B cell (primary cell): Measurements from ENCODE around the gene GRIK3. TPM values are rescaled to one million over a fixed set of nuclear protein-coding genes. Genes with fewer than 3 reads are reported as not detected.

ENCODE experiments used
- ATAC-seq: fragments of 200-7000 bp; cut with Tn5 transposase; one replicate; pipeline ENCODE4 v1.10.0; 2021; ENCODE audit warnings: low read depth, mild to moderate bottlenecking, moderate number of reproducible peaks, moderate library complexity
- CTCF ChIA-PET: fragments of 350-600 bp; sonication (Branson Sonifier 250); formaldehyde crosslinking; loops from one replicate; lab custom pipeline; 2021; ENCODE audit warnings: antibody characterized with exemption, inconsistent platforms; lab: Charles Lee
- POLR2A ChIA-PET: fragments of 350-600 bp; sonication (Branson Sonifier 250); formaldehyde crosslinking; loops from one replicate; lab custom pipeline; 2021; ENCODE audit warnings: antibody characterized with exemption; lab: Charles Lee
- DNase-seq: peaks from one replicate; pipeline ENCODE4 v3.0.0; 2013
- H2AFZ ChIP-seq: 2 replicates; pipeline ENCODE4 v1.6.1; 2012; ENCODE audit warnings: mild to moderate bottlenecking, low read depth, low read length; ENCODE audit not compliant: insufficient read depth, poor library complexity, severe bottlenecking
- H3K27ac ChIP-seq, 2 donors: 1 replicate in 1 of 2; 2 replicates in 1 of 2; pipeline ENCODE4 v1.5.1; 2012 to 2013; ENCODE audit warnings: low read length in 2 of 2, mild to moderate bottlenecking in 2 of 2, moderate library complexity in 1 of 2
- H3K27me3 ChIP-seq, 4 experiments: fragments of 200-600 bp in 1 of 4; sonication (generic) in 1 of 4; replicated peaks in 1 of 4; 1 replicate in 2 of 4; 2 replicates in 2 of 4; pipeline versions ENCODE4 v1.6.1 to v1.7.0; 2013 to 2016; ENCODE audit warnings: low read length in 3 of 4, mild to moderate bottlenecking in 2 of 4, mixed read lengths in 1 of 4, moderate library complexity in 1 of 4; ENCODE audit not compliant: insufficient read depth in 4 of 4, control insufficient read depth in 3 of 4; ENCODE audit errors: control extremely low read depth in 1 of 4
- H3K36me3 ChIP-seq, 2 experiments: replicated peaks in 1 of 2; 1 replicate in 1 of 2; 2 replicates in 1 of 2; pipeline versions ENCODE4 v1.6.1 to v1.7.1; 2013; ENCODE audit warnings: low read length in 1 of 2; ENCODE audit not compliant: insufficient read depth in 2 of 2, control insufficient read depth in 1 of 2; ENCODE audit errors: control extremely low read depth in 1 of 2, extremely low read depth in 1 of 2
- H3K4me1 ChIP-seq, 2 donors: fragments of 200-600 bp in 1 of 2; sonication (generic) in 1 of 2; 1 replicate in 1 of 2; 2 replicates in 1 of 2; pipeline versions ENCODE4 v1.5.1 to v1.6.1; 2013 to 2017; ENCODE audit warnings: low read length in 2 of 2; ENCODE audit not compliant: control insufficient read depth in 2 of 2, insufficient read depth in 2 of 2
- H3K4me2 ChIP-seq: replicated peaks from 2 replicates; pipeline ENCODE3; 2012; ENCODE audit warnings: mild to moderate bottlenecking, low read depth, low read length; ENCODE audit not compliant: poor library complexity, severe bottlenecking
- H3K4me3 ChIP-seq, 5 experiments: fragments of 200-600 bp in 1 of 5; sonication (generic) in 1 of 5; 1 replicate in 3 of 5; 2 replicates in 2 of 5; pipeline versions ENCODE4 v1.5.1 to v1.7.0; 2011 to 2016; ENCODE audit warnings: low read length in 4 of 5, mild to moderate bottlenecking in 4 of 5, low read depth in 2 of 5, control low read depth in 1 of 5, moderate library complexity in 1 of 5; ENCODE audit not compliant: insufficient read depth in 1 of 5; ENCODE audit errors: control extremely low read depth in 1 of 5, extremely low read depth in 1 of 5
- H3K79me2 ChIP-seq: fragments of 200-600 bp; sonication (generic); one replicate; pipeline ENCODE4 v1.6.0; 2016; ENCODE audit warnings: low read length; ENCODE audit not compliant: control insufficient read depth, insufficient read depth
- H3K9ac ChIP-seq: fragments of 200-600 bp; sonication (generic); 2 replicates; pipeline ENCODE4 v1.6.1; 2017; ENCODE audit warnings: mild to moderate bottlenecking, low read length, moderate library complexity
- H3K9me3 ChIP-seq, 3 donors: one replicate each; pipeline versions ENCODE4 v1.6.1 to v1.7.1; 2013; ENCODE audit warnings: low read length in 2 of 3; ENCODE audit not compliant: control insufficient read depth in 2 of 3, insufficient read depth in 1 of 3; ENCODE audit errors: control extremely low read depth in 1 of 3
- H4K20me1 ChIP-seq: 2 replicates; pipeline ENCODE4 v1.6.0; 2012; ENCODE audit warnings: mild to moderate bottlenecking, low read length; ENCODE audit not compliant: insufficient read depth, control insufficient read depth, poor library complexity, severe bottlenecking
- H3K27ac Mint-ChIP-seq: one replicate; pipeline ENCODE4 v1.8.0; 2021; ENCODE audit warnings: mixed read lengths
- H3K27me3 Mint-ChIP-seq: one replicate; pipeline ENCODE4 v1.8.0; 2021; ENCODE audit warnings: mixed read lengths
- H3K4me1 Mint-ChIP-seq: one replicate; pipeline ENCODE4 v1.8.0; 2021; ENCODE audit warnings: mixed read lengths
- H3K4me3 Mint-ChIP-seq: one replicate; pipeline ENCODE4 v1.8.0; 2021; ENCODE audit warnings: mixed read lengths
- H3K9me3 Mint-ChIP-seq: one replicate; pipeline ENCODE4 v1.8.0; 2022; ENCODE audit warnings: mixed read lengths; ENCODE audit not compliant: insufficient read depth
- EZH2 ChIP-seq: IDR thresholded peaks from 2 replicates; pipeline ENCODE4 v1.6.1; 2012; ENCODE audit warnings: borderline replicate concordance, low read depth, mild to moderate bottlenecking, moderate library complexity, low read length; ENCODE audit not compliant: insufficient read depth, poor library complexity, severe bottlenecking
- WGBS: methylation state at CpG from one replicate; pipeline ENCODE4 v1.1.5; 2013; ENCODE audit warnings: missing lambda C conversion rate; ENCODE audit not compliant: insufficient coverage; 5-methylcytosine and 5-hydroxymethylcytosine counted together
- intact Hi-C: fragments of 100-400 bp; cut with micrococcal nuclease; formaldehyde crosslinking; loops from one replicate; pipeline ENCODE4 v1.10.0; 2022
- polyA plus RNA-seq: library from polyadenylated mRNA; depleted of rRNA; stranded (reverse); fragments of >200 nt; gene quantifications from 2 replicates; pipeline ENCODE4 v1.2.3, GENCODE V29; 2012
- total RNA-seq, 2 donors: library from RNA; stranded (reverse); fragments of 120-200 nt in 1 of 2; gene quantifications; 1 replicate in 1 of 2; 2 replicates in 1 of 2; pipeline versions ENCODE4 v1.2.3 to v1.2.4, GENCODE V29; 2013 to 2022
- TF ChIP-seq, protein P1 (sequence below): fragments of 200-600 bp; IDR thresholded peaks from one replicate; pipeline ENCODE4 v1.8.0; 2022; ENCODE audit warnings: antibody characterized with exemption, mild to moderate bottlenecking

The GRIK3 gene
- total and polyA plus RNA-seq, 2 donors (not counting 1 experiment from before 2014, with no cell fraction given): 0.12 to 1.5 TPM

DNA sequence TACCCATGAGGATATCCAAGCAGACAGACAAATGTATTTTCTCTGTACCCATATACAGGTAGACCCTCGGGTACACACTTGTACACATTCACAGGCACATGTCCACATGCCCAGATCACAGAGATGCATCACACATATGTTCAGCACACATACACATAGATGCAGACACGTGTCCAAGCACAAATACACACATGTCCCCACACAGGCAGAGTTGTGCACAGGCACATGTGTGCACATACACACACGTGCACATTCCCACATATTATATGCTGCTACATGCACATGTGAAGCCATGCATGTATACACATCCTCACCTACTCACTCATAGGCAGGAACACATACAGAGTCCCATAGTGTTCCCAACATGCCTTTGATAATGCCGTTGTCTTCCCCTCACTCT, 219.5 kb downstream of the GRIK3 start:
- Histone ChIP-seq H3K4me1 (no peaks in the 10 kb centered on the region), H3K9me3 (no peaks in the 10 kb centered on the region), H3K4me2 (no peak overlapping the region), H3K27me3 (no peaks in the 10 kb centered on the region), H4K20me1 (no peaks in the 10 kb centered on the region), H2AFZ (no peak overlapping the region), H3K9ac (no peak overlapping the region), H3K79me2 (no peaks in the 10 kb centered on the region), H3K4me3 (no peak overlapping the region), H3K27ac (no peak overlapping the region), H3K36me3 (no peaks in the 10 kb centered on the region)
- 73% methylated on average over 4 of the region's 4 CpGs for WGBS
- peaks cover 11% of the 10 kb centered on the region for H3K27me3 Mint-ChIP-seq
- TF ChIP-seq, protein P1, sequence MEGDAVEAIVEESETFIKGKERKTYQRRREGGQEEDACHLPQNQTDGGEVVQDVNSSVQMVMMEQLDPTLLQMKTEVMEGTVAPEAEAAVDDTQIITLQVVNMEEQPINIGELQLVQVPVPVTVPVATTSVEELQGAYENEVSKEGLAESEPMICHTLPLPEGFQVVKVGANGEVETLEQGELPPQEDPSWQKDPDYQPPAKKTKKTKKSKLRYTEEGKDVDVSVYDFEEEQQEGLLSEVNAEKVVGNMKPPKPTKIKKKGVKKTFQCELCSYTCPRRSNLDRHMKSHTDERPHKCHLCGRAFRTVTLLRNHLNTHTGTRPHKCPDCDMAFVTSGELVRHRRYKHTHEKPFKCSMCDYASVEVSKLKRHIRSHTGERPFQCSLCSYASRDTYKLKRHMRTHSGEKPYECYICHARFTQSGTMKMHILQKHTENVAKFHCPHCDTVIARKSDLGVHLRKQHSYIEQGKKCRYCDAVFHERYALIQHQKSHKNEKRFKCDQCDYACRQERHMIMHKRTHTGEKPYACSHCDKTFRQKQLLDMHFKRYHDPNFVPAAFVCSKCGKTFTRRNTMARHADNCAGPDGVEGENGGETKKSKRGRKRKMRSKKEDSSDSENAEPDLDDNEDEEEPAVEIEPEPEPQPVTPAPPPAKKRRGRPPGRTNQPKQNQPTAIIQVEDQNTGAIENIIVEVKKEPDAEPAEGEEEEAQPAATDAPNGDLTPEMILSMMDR: no peak
- no peak for TF ChIP-seq EZH2
- CTCF ChIA-PET: no interaction called here
- H3K4me3 Mint-ChIP-seq: no peak overlapping the region
- H3K4me1 Mint-ChIP-seq: no peaks in the 10 kb centered on the region
- ATAC-seq (no peak), DNase-seq (no peak)
- POLR2A ChIA-PET: no interaction called here
- no peak overlapping the region for H3K27ac Mint-ChIP-seq
- intact Hi-C loops: no loop called here
- no peaks in the 10 kb centered on the region for H3K9me3 Mint-ChIP-seq

DNA sequence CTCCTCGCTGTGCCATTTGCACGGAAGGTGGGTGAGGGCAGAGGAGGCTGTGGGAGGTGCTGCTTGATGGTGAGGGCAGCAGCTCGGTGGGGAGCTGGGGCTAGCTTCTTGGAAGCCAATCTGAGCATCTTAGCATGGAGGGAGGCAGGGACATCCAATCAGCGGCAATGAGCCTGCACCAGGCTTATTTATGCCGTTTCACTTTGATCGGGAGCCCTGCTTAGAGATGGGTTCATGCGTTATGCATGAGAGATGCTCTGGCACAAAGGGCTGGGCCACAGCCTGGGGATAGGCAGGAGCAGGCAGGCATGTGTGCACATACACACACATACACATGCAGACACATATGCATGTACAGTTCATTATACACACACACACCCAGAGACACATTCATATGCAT, 220.2 kb downstream of the GRIK3 start:
- H3K27me3 Mint-ChIP-seq: peaks cover 9% of the 10 kb centered on the region

More for the DNA sequence above, 220.2 kb downstream of the GRIK3 start:
- Mint-ChIP-seq H3K9me3 (no peaks in the 10 kb centered on the region), H3K4me3 (no peak overlapping the region), H3K4me1 (no peaks in the 10 kb centered on the region), H3K27ac (no peak overlapping the region)
- H3K4me2 ChIP-seq: no peak overlapping the region
- H3K4me1 ChIP-seq: no peaks in the 10 kb centered on the region
- WGBS: 86% methylated on average over 6 of the region's 7 CpGs
- H3K79me2 ChIP-seq: no peaks in the 10 kb centered on the region
- no peaks in the 10 kb centered on the region for H3K27me3 ChIP-seq
- DNase-seq (no peak), ATAC-seq (no peak)
- TF ChIP-seq, protein P1: no peak
- TF ChIP-seq EZH2: no peak
- intact Hi-C loops: no loop called here
- no peaks in the 10 kb centered on the region for H4K20me1 ChIP-seq
- H2AFZ ChIP-seq: no peak overlapping the region
- ChIA-PET POLR2A (no interaction called here), CTCF (no interaction called here)
- no peaks in the 10 kb centered on the region for H3K36me3 ChIP-seq
- no peak overlapping the region for H3K27ac ChIP-seq
- no peaks in the 10 kb centered on the region for H3K9me3 ChIP-seq
- no peak overlapping the region for H3K9ac ChIP-seq
- no peak overlapping the region for H3K4me3 ChIP-seq
